AG04450 (cell line): Measurements from ENCODE around the gene NEURL1B. TPM values are rescaled to one million over a fixed set of nuclear protein-coding genes. Genes with fewer than 3 reads are reported as not detected.

Experiments used
- CTCF ChIA-PET: fragments of 300-600, 350-600 bp; formaldehyde crosslinking; extraction: SDS; loops from one replicate; lab custom pipeline; 2022; ENCODE audit warnings: antibody characterized with exemption, inconsistent platforms; lab: Charles Lee
- POLR2A ChIA-PET: fragments of 350-600 bp; formaldehyde crosslinking; extraction: SDS; loops from one replicate; lab custom pipeline; 2021; ENCODE audit warnings: antibody characterized with exemption, inconsistent platforms; lab: Yijun Ruan, JAX
- DNase-seq: peaks from one replicate; pipeline ENCODE4 v3.0.0-alpha.2; 2011; ENCODE audit warnings: low read depth, low spot score
- H3K27ac ChIP-seq: one replicate; pipeline ENCODE4 v1.5.1; 2012; ENCODE audit warnings: low read depth, low read length, control low read depth
- H3K27me3 ChIP-seq: one replicate; pipeline ENCODE4 v1.6.0; 2012; ENCODE audit warnings: low read length; ENCODE audit not compliant: control insufficient read depth, insufficient read depth
- H3K4me3 ChIP-seq: 2 replicates; pipeline ENCODE4 v1.5.1; 2011; ENCODE audit warnings: mild to moderate bottlenecking, low read depth, low read length, control low read depth
- H3K9me3 ChIP-seq: 2 replicates; pipeline ENCODE4 v1.5.1; 2012; ENCODE audit warnings: low read length; ENCODE audit not compliant: control insufficient read depth, insufficient read depth
- polyA plus RNA-seq: library from polyadenylated mRNA; depleted of rRNA; stranded (reverse); fragments of >200 nt; gene quantifications from 2 replicates; pipeline ENCODE4 v1.2.3, GENCODE V29; 2011
- TF ChIP-seq, protein P1 (sequence below): IDR thresholded peaks from 2 replicates; pipeline ENCODE4 v1.5.1; 2011; ENCODE audit warnings: low read depth, low read length, control low read depth, inconsistent platforms

The NEURL1B gene
- polyA plus RNA-seq, 1 experiment = 1.8 TPM

DNA sequence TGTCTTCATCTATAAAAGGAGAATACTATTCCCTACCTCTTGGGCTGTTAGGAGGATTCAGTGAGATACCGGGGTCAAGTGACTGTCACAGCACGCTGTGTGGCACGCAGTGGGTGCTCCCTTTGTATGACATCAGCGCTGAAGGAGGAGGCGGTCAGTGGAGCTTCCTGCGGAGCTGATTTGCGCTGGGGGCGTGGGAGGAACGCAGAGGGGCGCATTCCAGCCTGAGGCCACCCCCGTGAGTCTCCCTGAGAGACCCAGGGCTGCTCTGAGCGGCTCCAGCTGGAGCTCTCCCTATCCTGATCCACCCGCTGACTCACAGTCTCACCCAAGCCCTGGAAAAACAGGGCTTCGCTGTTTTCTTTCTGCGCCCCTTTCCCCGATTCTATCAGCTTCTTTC, 24.3 kb upstream of the NEURL1B start:
- no peak overlapping the region for H3K4me3 ChIP-seq
- ChIA-PET CTCF (interaction anchor here (0.9 kb wide), 1 partner anchor 137 kb away, joined by 4 read pairs; no protein-coding TSS in a partner anchor), POLR2A (interaction anchor here (1.2 kb wide), 1 partner anchor 42 kb away, joined by 3 read pairs; no protein-coding TSS in a partner anchor)
- no peak overlapping the region for H3K27ac ChIP-seq
- peaks cover 15% of the 10 kb centered on the region for H3K27me3 ChIP-seq
- DNase-seq = peak; percentile 13
- TF ChIP-seq, protein P1, sequence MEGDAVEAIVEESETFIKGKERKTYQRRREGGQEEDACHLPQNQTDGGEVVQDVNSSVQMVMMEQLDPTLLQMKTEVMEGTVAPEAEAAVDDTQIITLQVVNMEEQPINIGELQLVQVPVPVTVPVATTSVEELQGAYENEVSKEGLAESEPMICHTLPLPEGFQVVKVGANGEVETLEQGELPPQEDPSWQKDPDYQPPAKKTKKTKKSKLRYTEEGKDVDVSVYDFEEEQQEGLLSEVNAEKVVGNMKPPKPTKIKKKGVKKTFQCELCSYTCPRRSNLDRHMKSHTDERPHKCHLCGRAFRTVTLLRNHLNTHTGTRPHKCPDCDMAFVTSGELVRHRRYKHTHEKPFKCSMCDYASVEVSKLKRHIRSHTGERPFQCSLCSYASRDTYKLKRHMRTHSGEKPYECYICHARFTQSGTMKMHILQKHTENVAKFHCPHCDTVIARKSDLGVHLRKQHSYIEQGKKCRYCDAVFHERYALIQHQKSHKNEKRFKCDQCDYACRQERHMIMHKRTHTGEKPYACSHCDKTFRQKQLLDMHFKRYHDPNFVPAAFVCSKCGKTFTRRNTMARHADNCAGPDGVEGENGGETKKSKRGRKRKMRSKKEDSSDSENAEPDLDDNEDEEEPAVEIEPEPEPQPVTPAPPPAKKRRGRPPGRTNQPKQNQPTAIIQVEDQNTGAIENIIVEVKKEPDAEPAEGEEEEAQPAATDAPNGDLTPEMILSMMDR = no peak
- peaks cover 3% of the 10 kb centered on the region for H3K9me3 ChIP-seq

DNA sequence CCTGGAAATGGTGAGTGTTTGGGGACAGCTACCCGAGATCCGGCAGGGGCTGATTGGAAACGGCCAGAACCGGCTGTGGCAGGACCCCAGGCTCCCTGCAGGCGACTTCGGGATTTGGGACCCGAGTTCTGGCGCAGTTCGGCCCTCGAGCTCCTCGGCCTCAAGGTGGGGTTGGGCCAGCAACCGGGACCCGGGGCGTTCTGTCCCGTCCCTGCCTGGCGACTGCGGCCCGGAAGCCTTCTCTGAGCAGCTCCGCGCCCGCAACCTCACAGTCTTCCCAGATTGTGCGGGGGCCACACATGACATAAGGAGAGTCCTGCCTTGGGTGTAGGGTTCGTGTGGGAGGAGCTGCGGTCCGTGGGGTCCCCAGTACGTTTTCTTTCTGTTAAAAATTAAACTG, 23.2 kb upstream of the NEURL1B start:
- H3K27me3 ChIP-seq = peaks cover 18% of the 10 kb centered on the region
- TF ChIP-seq, protein P1 = no peak
- no peak for DNase-seq
- no peak overlapping the region for H3K27ac ChIP-seq
- POLR2A ChIA-PET = no interaction called here
- CTCF ChIA-PET = no interaction called here
- peaks cover 3% of the 10 kb centered on the region for H3K9me3 ChIP-seq
- no peak overlapping the region for H3K4me3 ChIP-seq

- Histone ChIP-seq H3K4me3 (no peak overlapping the region), H3K27ac (no peak overlapping the region), H3K9me3 (peaks cover 3% of the 10 kb centered on the region), H3K27me3 (peaks cover 17% of the 10 kb centered on the region)
- POLR2A ChIA-PET = no interaction called here
- TF ChIP-seq, protein P1 = no peak
- no peak for DNase-seq
- CTCF ChIA-PET = no interaction called here
These were observed 22.3 kb upstream of the NEURL1B start for GRCh38 chr5:172618574-172619365.

- no peaks in the 10 kb centered on the region; the same call in 1 of the 2 replicates for H3K9me3 ChIP-seq
- no peak overlapping the region for H3K27ac ChIP-seq
- H3K4me3 ChIP-seq = no peak overlapping the region
- ChIA-PET CTCF (no interaction called here), POLR2A (no interaction called here)
- TF ChIP-seq, protein P1 = no peak
- DNase-seq = no peak
- peaks cover 24% of the 10 kb centered on the region for H3K27me3 ChIP-seq
These were observed 20.6 kb upstream of the NEURL1B start for GRCh38 chr5:172620506-172620905.
